Measurements from ENCODE around the gene BECN2. TPM values are rescaled to one million over a fixed set of nuclear protein-coding genes. Genes with fewer than 3 reads are reported as not detected.

The BECN2 gene
- total RNA-seq, 4 donors from 2014 or later: not detected

DNA sequence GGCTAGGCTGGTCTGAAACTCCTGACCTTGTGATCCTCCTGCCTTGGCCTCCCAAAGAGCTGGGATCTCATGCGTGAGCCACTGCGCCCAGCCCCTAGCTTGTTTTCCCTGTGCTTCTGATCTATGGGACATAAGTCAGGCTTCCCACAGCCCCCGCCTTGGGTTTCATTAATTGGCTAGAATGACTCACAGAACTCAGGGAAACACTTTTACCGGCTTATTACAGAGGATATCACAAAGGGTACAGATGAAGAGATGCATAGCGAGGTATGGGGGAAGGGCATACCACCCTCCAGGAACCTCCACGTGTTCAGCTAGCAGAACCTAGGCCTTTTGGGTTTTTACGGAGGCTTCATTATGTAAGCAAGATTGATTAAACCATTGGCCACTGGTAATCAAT is 42.9 kb downstream of the BECN2 start:
- TF ChIP-seq, protein P1, sequence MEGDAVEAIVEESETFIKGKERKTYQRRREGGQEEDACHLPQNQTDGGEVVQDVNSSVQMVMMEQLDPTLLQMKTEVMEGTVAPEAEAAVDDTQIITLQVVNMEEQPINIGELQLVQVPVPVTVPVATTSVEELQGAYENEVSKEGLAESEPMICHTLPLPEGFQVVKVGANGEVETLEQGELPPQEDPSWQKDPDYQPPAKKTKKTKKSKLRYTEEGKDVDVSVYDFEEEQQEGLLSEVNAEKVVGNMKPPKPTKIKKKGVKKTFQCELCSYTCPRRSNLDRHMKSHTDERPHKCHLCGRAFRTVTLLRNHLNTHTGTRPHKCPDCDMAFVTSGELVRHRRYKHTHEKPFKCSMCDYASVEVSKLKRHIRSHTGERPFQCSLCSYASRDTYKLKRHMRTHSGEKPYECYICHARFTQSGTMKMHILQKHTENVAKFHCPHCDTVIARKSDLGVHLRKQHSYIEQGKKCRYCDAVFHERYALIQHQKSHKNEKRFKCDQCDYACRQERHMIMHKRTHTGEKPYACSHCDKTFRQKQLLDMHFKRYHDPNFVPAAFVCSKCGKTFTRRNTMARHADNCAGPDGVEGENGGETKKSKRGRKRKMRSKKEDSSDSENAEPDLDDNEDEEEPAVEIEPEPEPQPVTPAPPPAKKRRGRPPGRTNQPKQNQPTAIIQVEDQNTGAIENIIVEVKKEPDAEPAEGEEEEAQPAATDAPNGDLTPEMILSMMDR (IDR thresholded peaks at IDR 0.05): no peak
- TF ChIP-seq POLR2AphosphoS5 (IDR thresholded peaks at IDR 0.05): no peak
- no peak for TF ChIP-seq POLR2A (IDR thresholded peaks at IDR 0.05; ENCODE audit: low read depth)
- no peak for TF ChIP-seq EP300 (IDR thresholded peaks at IDR 0.05)
- intact Hi-C loops (cut with DNase I): no loop called here
- WGBS: 87% methylated on average over 7 of the region's 7 CpGs
- H3K4me3 ChIP-seq: no peak overlapping the region
- H3K36me3 ChIP-seq: no peaks in the 10 kb centered on the region
- no peak overlapping the region for H3K27ac ChIP-seq (replicated peaks in 1 of 4)
- no peak for DNase-seq (ENCODE audit: extremely low spot score)
- no peaks in the 10 kb centered on the region for H3K27me3 ChIP-seq
- H3K9me3 ChIP-seq: no peaks in the 10 kb centered on the region
- peaks cover 0 to 14% (median 12%) of the 10 kb centered on the region in 4 donors for H3K4me1 ChIP-seq

DNA sequence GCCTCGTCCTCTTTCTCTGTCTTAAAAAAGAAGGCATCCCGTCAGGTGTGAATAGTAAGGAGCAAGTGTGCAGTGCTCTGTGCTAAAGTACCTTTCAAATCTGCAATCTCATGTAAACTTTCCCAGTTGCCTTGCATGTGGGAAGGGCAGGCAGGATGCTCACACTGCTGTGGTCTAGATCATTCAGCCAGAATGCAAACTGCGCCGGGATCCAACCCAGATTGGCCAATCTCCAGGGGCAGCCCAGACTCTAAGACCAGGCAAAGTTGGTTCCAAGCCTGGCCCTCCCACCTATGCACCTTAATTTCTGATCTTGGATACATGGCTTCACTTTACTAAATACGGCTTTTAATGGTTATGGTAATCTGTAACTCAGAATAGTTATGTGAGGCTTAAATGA is 44.5 kb downstream of the BECN2 start:
- Histone ChIP-seq H3K36me3 (no peaks in the 10 kb centered on the region), H3K4me3 (no peak overlapping the region), H3K4me1 (peaks cover 0 to 14% (median 12%) of the 10 kb centered on the region in 4 donors), H3K27ac (replicated peaks in 1 of 4) (peak overlapping the region in 1 of 4 donors; percentile 3), H3K27me3 (no peaks in the 10 kb centered on the region), H3K9me3 (no peaks in the 10 kb centered on the region)
- intact Hi-C loops (cut with DNase I): no loop called here
- TF ChIP-seq POLR2AphosphoS5 (IDR thresholded peaks at IDR 0.05) (no peak), EP300 (IDR thresholded peaks at IDR 0.05) (no peak), POLR2A (IDR thresholded peaks at IDR 0.05; ENCODE audit: low read depth) (no peak)
- TF ChIP-seq, protein P1 (IDR thresholded peaks at IDR 0.05): no peak
- no peak for DNase-seq (ENCODE audit: extremely low spot score)
- WGBS: 84% methylated on average over 5 of the region's 5 CpGs

DNA sequence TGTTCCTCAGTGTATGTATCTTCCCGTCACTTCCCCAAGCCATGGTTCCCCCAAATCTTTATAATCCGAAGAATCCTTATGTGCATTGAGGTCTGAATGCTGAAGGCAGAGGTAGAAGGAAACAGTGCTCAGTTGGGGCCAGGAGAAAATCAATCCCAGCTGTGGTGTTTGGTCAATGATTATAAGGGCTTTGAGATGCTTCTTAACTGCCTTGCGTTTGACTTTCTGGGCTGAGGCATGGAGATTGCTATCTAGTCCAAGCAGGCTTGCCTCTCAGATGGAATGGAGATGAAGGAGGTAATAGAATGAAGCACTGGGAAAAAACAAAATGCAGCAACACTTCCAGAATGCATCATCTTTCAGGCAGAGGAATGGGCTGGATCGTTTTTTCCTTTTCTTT is 44.9 kb downstream of the BECN2 start:
- DNase-seq (ENCODE audit: extremely low spot score): no peak
- Histone ChIP-seq H3K4me1 (peaks cover 0 to 14% (median 12%) of the 10 kb centered on the region in 4 donors), H3K9me3 (no peaks in the 10 kb centered on the region), H3K27me3 (no peaks in the 10 kb centered on the region), H3K4me3 (no peak overlapping the region), H3K27ac (replicated peaks in 1 of 4) (peak overlapping the region in 1 of 4 donors; percentile 3), H3K36me3 (no peaks in the 10 kb centered on the region)
- intact Hi-C loops (cut with DNase I): no loop called here
- WGBS: 75% methylated on average over 4 of the region's 4 CpGs
- TF ChIP-seq POLR2A (IDR thresholded peaks at IDR 0.05; ENCODE audit: low read depth): no peak
- TF ChIP-seq, protein P1 (IDR thresholded peaks at IDR 0.05): no peak
- no peak for TF ChIP-seq EP300 (IDR thresholded peaks at IDR 0.05)
- TF ChIP-seq POLR2AphosphoS5 (IDR thresholded peaks at IDR 0.05): no peak

DNA sequence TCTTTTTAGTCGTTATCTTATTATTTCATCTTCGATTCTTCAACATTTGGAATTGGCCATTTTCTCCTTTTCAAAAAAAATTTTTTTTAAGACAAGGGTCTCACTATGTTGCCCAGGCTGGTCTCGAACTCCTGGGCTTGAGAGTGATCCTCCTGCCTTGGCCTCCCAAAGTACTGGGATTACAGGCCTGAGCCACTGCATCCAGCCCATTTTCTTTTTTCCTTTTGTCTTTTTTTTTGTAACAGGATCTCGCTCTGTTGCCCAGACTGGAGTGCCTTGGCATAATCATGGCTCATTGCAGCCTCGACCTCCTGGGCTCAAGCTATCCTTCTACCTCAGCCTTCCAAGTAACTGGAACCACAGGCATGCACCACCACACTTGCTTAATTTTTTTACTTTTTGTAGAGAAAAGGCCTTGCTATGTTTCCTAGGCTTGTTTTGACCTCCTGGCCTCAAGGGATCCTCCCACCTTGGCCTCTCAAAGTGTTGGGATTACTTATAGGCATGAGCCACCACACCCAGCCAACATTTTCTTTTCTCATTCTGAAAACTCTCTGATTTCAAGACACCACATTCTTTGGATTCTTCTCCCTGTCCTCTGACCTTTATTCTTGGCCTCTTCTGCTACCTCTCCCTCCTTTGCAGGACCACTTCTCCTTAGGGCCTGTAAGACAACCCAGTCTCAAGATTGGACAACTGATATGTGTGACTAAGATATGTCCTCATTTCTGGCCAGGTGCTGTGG is 47.4 kb downstream of the BECN2 start:
- Histone ChIP-seq H3K27ac (replicated peaks in 1 of 4) (no peak overlapping the region), H3K27me3 (peaks cover 0 to 7% (median 0%) of the 10 kb centered on the region in 4 donors), H3K36me3 (no peaks in the 10 kb centered on the region), H3K9me3 (no peaks in the 10 kb centered on the region), H3K4me1 (peaks cover 0 to 4% (median 0%) of the 10 kb centered on the region in 4 donors), H3K4me3 (no peak overlapping the region)
- DNase-seq (ENCODE audit: extremely low spot score): no peak
- intact Hi-C loops (cut with DNase I): loop anchor here (5.0 kb wide), 1 partner anchor 108 kb away; no protein-coding TSS in a partner anchor
- 92% methylated on average over 5 of the region's 5 CpGs for WGBS
- no peak for TF ChIP-seq EP300 (IDR thresholded peaks at IDR 0.05)
- TF ChIP-seq POLR2AphosphoS5 (IDR thresholded peaks at IDR 0.05): no peak
- no peak for TF ChIP-seq POLR2A (IDR thresholded peaks at IDR 0.05; ENCODE audit: low read depth)
- TF ChIP-seq, protein P1 (IDR thresholded peaks at IDR 0.05): no peak
